ENCODE measurements around the gene RBL1.
A peak's percentile ranks its signal among the peaks of the same experiment; 100 is the strongest.

RBL1 gene

DNA sequence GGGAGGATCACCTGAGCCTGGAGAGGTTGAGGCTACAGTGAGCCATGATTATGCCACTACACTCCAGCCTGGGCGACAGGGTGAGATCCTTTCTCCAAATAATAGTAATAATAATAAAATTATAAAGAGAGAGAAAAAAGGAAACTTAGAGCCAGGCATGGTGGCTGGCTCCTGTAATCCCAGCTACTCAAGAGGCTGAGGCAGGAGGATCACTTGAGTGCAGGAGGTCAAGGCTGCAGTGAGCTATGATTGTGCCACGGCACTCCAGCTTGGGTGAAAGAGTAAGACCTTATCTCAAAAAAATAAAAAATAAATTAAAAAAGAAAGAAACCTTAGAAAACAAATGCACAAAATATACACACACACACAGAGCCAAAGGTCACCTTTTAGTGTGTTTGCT is 139.1 kb downstream of the RBL1 start:
- no peak for ATAC-seq
- DNase-seq (ENCODE audit: low spot score in 2 of 2), result no peak
- Mint-ChIP-seq H3K4me3 (no peak overlapping the region), H3K4me1 (peaks cover 20% of the 10 kb centered on the region), H3K9me3 (no peaks in the 10 kb centered on the region), H3K36me3 (peaks cover 2% of the 10 kb centered on the region), H3K27ac (no peak overlapping the region)

DNA sequence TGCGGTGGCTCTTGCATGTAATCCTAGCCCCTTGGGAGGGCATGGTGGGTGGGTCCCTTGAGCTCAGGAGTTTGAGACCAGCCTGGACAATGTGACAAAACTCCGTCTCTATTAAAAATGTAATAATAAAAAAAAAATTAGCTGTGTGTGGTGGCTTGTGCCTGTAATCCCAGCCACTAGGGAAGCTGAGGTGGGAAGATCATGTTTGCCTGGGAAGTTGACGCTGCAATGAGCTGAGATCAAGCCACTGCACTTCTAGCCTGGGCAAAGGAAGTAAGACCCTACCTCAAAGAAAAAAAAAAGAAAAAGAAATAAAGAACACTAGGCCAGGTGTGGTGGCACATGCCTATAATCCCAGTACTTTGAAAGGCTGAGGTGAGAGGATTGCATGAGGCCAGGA is 139.8 kb downstream of the RBL1 start:
- H3K9me3 Mint-ChIP-seq, result no peaks in the 10 kb centered on the region
- no peak overlapping the region for H3K27ac Mint-ChIP-seq
- peaks cover 23% of the 10 kb centered on the region for H3K4me1 Mint-ChIP-seq
- ATAC-seq (no peak), DNase-seq (ENCODE audit: low spot score in 2 of 2) (no peak)
- no peak overlapping the region for H3K4me3 Mint-ChIP-seq
- peaks cover 6% of the 10 kb centered on the region for H3K36me3 Mint-ChIP-seq

DNA sequence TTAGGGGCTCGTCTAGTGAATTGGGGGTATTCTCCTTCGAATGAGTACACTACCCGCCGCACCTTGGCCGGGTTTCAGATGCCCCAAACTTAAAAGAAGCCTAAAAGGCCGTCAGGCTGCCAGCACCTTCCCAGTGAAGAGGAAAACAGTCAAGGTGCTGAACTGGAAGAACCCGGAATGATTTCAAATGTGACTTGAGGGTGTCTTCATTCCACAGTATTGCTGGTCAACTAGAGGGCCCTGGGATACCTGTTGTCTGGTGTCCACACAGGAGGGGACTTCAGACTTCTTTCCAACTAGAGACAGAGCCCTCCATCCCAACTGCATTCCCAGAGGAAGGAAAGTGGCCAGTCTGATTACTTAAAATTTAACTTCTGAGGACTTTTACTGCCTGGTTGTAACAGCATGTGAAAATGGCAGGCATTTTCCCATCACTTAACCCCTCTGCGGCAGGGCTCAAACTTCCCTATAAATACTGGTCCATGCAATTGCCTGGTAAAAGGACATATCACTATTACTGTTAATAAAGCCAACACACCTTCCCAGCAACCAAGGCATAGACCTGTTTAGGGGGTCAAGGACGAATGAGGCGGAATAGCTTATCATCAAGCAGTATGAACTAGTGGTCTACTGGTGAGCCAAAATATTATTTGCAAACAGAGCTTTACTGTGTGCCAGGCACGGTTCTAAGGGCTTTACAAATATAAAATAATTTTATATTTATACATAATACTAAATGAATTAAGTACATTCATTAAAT is 143.6 kb downstream of the RBL1 start:
- Mint-ChIP-seq H3K36me3 (peaks cover 17% of the 10 kb centered on the region), H3K9me3 (no peaks in the 10 kb centered on the region), H3K4me3 (peak overlapping the region; percentile 88), H3K27ac (peak overlapping the region; percentile 94), H3K4me1 (peaks cover 39% of the 10 kb centered on the region)
- ATAC-seq (no peak), DNase-seq (ENCODE audit: low spot score in 2 of 2) (no peak)

DNA sequence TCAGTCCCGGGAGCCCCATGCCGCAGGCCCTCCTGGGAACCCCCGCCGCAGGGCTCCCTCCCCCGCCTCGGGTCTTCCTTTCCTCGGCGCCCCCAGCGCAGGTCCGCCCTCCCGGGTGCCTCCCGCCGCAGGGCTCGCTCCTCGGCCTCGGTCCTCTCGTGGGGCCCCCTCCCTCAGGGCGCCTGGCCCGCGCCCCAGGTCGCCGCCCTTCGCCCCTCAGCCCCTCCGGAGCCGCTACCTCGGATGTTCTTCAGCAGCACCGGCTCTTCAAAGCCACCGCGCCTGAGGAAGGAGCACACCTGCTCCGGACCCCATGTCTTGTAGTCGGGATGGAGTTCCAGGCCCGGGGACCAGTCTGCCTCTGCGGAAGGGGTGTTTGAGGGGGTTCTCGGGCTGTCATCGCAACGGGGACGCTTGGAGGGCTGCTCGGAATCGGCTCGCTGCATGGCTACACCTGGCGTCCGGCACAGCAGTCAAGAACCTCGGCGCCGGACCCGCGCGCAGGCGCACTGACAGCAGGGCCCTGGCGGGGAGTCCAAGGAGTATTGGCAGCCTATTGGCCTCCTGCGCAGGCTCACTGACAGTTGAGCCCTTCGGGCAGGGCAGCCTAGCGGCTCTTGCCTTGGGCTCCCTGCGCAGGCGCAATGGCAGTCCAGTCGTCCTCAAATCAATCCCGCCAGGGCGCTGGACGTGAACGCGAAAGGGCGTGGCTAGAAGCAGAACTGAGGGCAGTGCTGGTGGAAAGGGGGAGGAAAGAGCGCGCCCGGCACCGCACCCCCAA is 144.4 kb downstream of the RBL1 start, which contains the start of gene SAMHD1:
Gene SAMHD1, minus strand, starts transcription at position 511 of the 781 bp plus-strand sequence. Its CDS starts 65 bp downstream, at position 446.
- H3K4me1 Mint-ChIP-seq, result peaks cover 46% of the 10 kb centered on the region
- H3K27ac Mint-ChIP-seq, result peak within 1 kb of the TSS; percentile 94
- DNase-seq (ENCODE audit: low spot score in 2 of 2), result peak; percentile 94 to 96

DNA sequence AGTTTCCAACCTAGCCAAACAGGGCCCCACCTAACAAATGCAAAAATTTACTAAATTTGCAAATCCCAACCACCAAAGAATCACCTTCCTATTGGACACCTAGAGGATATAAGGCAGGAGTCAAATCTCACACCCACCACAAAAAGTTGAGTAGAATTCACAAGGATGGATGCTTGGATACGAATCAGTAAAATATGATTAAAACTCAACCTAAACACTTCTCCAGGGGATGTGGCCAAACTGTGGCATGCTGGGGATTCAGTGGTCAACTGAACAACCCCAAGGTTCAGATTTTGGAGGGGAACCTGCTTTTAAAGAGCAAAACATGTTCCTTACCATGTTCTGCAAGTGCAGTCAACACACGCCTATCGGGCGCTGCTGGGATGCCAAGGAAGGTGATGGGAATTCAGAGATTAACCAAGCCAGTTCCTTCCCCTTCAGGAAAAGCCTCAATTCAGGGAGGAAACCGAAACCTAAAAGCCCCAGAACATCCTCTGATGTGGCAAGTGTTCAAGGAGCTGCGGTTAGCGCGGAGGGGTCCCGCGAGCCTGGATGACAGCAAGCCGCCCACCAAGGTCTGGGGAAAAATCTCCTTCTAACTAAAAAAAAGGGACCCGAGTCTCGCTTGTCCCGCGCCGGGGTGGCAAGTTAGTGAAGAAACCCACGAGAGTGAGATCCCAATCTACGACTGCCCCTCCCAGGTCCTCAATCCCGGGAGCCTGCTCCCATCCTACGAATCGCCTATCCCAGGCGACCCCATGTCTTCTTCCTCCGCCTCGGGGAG is 145.2 kb downstream of the RBL1 start:
- Mint-ChIP-seq H3K36me3 (peaks cover 33% of the 10 kb centered on the region), H3K27ac (peak overlapping the region; percentile 94), H3K4me1 (peaks cover 46% of the 10 kb centered on the region), H3K4me3 (peak overlapping the region; percentile 88), H3K9me3 (no peaks in the 10 kb centered on the region)
- ATAC-seq, result no peak
- no peak for DNase-seq (ENCODE audit: low spot score in 2 of 2)

More for the DNA sequence above, 144.4 kb downstream of the RBL1 start, which contains the start of gene SAMHD1:
- Mint-ChIP-seq H3K9me3 (no peaks in the 10 kb centered on the region), H3K4me3 (peak within 1 kb of the TSS; percentile 88), H3K36me3 (peaks cover 25% of the 10 kb centered on the region)
- peak; percentile 97 for ATAC-seq

Measured in stimulated activated effector memory CD8-positive, alpha-beta T cell treated with anti-CD3 and anti-CD28 coated beads, Interleukin-12 subunit alpha, Interleukin-12 subunit beta, amount 100 ng/mL, for 72 hours (primary cell).